ENCODE measurements around the gene SLC22A3. TPM values are rescaled to one million over a fixed set of nuclear protein-coding genes. Genes with fewer than 3 reads are reported as not detected.
"Not testable (repeated sequence)": the region's sequence is repeated elsewhere in the genome, so short reads cannot be mapped to it uniquely, and the experiment has no call there.

Gene SLC22A3
- total and polyA plus RNA-seq, 8 donors: 2.0 to 29.3 (median 7.2) TPM

DNA sequence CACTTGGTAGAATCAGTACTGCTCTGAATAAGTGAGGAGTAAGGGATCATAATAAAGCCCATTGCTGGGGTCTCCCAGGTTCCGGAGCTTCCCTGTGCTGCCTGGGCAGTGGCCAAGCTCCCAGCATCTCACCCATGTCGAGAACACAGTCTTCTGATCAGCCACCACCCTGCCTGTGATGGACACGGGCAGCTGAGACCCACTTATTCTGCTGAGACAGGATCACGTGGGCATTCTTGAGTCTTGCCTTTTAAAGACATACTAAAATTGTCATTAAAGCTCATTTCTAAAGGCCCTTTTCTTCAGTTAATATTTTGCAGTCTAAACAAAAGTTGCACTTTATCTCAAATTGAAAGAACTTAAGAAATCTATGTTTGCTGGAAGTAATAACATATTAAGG lies 46.8 kb upstream of the SLC22A3 start:
- intact Hi-C loops (cut with DNase I; ENCODE audit: low total_unique reads): no loop called here
- no peak for DNase-seq
- H3K9me3 ChIP-seq: no peaks in the 10 kb centered on the region
- no peaks in the 10 kb centered on the region for H3K27me3 ChIP-seq
- peaks cover 0 to 16% (median 10%) of the 10 kb centered on the region in 4 donors for H3K4me1 ChIP-seq
- H3K27ac ChIP-seq: no peak overlapping the region
- TF ChIP-seq, protein P1, sequence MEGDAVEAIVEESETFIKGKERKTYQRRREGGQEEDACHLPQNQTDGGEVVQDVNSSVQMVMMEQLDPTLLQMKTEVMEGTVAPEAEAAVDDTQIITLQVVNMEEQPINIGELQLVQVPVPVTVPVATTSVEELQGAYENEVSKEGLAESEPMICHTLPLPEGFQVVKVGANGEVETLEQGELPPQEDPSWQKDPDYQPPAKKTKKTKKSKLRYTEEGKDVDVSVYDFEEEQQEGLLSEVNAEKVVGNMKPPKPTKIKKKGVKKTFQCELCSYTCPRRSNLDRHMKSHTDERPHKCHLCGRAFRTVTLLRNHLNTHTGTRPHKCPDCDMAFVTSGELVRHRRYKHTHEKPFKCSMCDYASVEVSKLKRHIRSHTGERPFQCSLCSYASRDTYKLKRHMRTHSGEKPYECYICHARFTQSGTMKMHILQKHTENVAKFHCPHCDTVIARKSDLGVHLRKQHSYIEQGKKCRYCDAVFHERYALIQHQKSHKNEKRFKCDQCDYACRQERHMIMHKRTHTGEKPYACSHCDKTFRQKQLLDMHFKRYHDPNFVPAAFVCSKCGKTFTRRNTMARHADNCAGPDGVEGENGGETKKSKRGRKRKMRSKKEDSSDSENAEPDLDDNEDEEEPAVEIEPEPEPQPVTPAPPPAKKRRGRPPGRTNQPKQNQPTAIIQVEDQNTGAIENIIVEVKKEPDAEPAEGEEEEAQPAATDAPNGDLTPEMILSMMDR (IDR thresholded peaks at IDR 0.05): no peak
- no peak for TF ChIP-seq EP300 (IDR thresholded peaks at IDR 0.05)
- TF ChIP-seq POLR2A (IDR thresholded peaks at IDR 0.05): no peak
- no peak for TF ChIP-seq POLR2AphosphoS5 (IDR thresholded peaks at IDR 0.05)
- H3K36me3 ChIP-seq: no peaks in the 10 kb centered on the region
- no peak overlapping the region for H3K4me3 ChIP-seq
- WGBS, 5 donors: 61 to 85% (median 76%) methylated on average over 4 of the region's 4 CpGs

DNA sequence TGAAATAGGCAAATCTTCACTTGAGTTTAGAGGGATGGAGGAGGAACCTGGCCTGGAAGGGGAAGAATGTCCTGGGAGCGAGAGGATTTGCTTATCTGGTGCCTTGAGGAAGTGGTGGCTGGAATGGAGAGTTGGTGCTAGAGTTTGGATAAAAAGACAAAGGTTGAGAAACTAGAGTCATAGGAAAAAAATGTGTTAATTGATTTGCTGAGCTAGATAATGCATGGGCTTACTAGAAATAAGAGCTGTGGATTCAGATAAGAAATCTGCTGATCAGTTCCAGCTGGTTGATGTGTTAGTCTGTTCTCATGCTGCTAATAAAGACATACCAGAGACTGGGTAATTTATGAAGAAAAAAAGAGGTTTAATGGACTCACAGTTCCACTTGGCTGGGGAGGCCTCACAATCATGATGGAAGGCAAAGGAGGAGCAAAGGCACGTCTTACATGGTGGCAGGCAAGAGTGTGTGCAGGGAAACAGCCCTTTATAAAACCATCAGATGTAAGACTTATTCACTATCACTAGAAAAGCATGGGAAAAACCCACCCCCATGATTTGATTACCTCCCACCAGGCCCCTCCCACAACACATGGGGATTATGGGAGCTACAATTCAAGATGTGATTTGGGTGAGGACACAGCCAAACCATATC lies 45.6 kb upstream of the SLC22A3 start:
- H3K27ac ChIP-seq; H3K4me3 ChIP-seq; H3K36me3 ChIP-seq; intact Hi-C loops (cut with DNase I; ENCODE audit: low total_unique reads); DNase-seq; H3K27me3 ChIP-seq; H3K9me3 ChIP-seq: not testable (repeated sequence)
- WGBS, 5 donors: 45 to 77% (median 54%) methylated on average over 2 of the region's 2 CpGs
- peaks cover 0 to 16% (median 10%) of the 10 kb centered on the region in 4 donors for H3K4me1 ChIP-seq

DNA sequence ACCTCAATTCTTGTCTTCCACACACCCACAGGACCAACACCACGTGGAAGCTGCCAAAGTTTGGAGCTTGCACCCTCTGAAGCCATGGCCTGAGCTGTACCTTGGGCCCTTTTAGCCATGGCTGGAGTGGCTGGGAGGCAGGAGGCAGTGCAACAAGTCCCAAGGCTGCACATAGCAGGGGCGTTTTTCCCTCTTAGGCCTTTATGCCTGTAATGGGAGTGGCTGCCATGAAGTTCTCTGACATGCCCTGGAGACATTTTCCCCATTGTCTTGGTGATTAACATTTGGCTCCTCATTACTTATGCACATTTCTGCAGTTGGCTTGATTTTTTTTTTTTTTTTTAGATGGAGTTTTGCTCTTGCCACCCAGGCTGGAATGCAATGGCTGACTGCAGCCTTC lies 44.4 kb upstream of the SLC22A3 start:
- TF ChIP-seq POLR2AphosphoS5 (IDR thresholded peaks at IDR 0.05) (no peak), EP300 (IDR thresholded peaks at IDR 0.05) (no peak), POLR2A (IDR thresholded peaks at IDR 0.05) (no peak)
- TF ChIP-seq, protein P1 (IDR thresholded peaks at IDR 0.05): no peak
- intact Hi-C loops (cut with DNase I; ENCODE audit: low total_unique reads): no loop called here

DNA sequence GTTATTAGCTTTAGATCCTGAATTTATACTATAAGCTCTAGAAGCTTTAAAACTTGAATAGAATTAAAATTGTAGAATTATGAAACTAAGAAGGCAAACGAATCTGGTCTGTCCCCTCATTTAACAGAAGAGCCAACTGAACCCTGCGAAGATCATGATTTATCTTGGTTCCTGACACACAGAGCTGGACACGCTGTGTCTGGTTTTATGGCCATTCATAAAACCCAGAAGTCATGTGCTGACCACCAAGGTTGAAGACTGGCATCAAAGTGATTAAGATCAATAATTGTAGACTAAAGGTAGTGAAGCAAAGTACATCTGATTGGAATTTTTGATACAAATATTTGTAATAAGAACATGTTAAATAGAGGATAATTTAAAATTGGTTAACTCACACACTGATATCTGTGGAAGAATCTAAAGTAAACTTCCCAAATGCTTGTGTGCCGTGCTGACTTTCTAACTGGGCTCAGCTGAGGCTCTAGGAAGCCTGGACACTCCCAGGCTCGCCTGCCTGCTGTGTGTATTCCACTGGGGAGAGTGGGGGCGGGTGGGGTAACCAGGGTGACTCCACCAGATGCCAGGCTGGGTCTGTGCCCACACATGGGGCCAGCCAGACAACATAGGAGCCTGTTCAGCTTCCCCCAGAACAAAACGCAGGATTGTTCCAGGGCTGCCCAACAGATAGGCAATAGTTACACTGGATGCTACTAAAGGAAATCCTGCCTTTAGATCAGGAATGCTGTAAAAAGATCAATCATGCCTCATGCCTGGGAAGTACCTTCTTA lies 42.1 kb upstream of the SLC22A3 start:
- Histone ChIP-seq H3K4me1 (peaks cover 0 to 11% (median 2%) of the 10 kb centered on the region in 4 donors), H3K36me3 (no peaks in the 10 kb centered on the region), H3K27ac (no peak overlapping the region), H3K27me3 (no peaks in the 10 kb centered on the region), H3K9me3 (peaks cover 0 to 20% (median 14%) of the 10 kb centered on the region in 4 donors), H3K4me3 (no peak overlapping the region)
- intact Hi-C loops (cut with DNase I; ENCODE audit: low total_unique reads): no loop called here
- TF ChIP-seq POLR2AphosphoS5 (IDR thresholded peaks at IDR 0.05) (no peak), EP300 (IDR thresholded peaks at IDR 0.05) (no peak), POLR2A (IDR thresholded peaks at IDR 0.05) (no peak)
- TF ChIP-seq, protein P1 (IDR thresholded peaks at IDR 0.05): no peak
- WGBS, 5 donors: 40 to 64% (median 55%) methylated on average over 7 of the region's 7 CpGs
- peak in 1 of 2 donors; percentile 48 for DNase-seq

More for the DNA sequence above, 44.4 kb upstream of the SLC22A3 start:
- Histone ChIP-seq H3K9me3 (no peaks in the 10 kb centered on the region), H3K36me3 (no peaks in the 10 kb centered on the region), H3K4me1 (peaks cover 0 to 16% (median 10%) of the 10 kb centered on the region in 4 donors), H3K4me3 (no peak overlapping the region), H3K27me3 (no peaks in the 10 kb centered on the region), H3K27ac (no peak overlapping the region)
- DNase-seq: no peak
- 48 to 85% (median 74%) methylated on average over 2 of the region's 2 CpGs for WGBS, 5 donors

DNA sequence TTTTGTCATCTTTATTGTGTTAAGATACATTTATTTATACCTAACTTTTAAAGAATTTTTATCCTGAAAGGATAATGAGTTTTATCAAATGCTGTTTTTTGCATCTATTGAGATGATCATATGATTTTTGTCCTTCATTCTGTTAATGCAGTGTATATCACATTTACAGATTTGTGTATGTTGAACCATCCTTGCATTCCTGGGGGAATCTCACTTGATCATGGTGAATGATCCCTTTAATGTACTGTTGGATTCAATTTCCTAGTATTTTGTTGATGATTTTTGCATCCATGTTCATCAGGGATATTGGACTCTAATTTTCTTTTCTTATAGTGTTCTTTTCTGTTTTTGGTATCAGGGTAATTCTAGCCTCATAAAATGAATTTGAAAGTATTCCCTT lies 38.5 kb upstream of the SLC22A3 start:
- intact Hi-C loops (cut with DNase I; ENCODE audit: low total_unique reads): no loop called here
- Histone ChIP-seq H3K27ac (no peak overlapping the region), H3K36me3 (no peaks in the 10 kb centered on the region), H3K4me3 (no peak overlapping the region), H3K9me3 (peaks cover 0 to 52% (median 38%) of the 10 kb centered on the region in 4 donors), H3K4me1 (no peaks in the 10 kb centered on the region), H3K27me3 (no peaks in the 10 kb centered on the region)
- DNase-seq: no peak
- no peak for TF ChIP-seq EP300 (IDR thresholded peaks at IDR 0.05)
- TF ChIP-seq POLR2A (IDR thresholded peaks at IDR 0.05): no peak
- TF ChIP-seq, protein P1 (IDR thresholded peaks at IDR 0.05): no peak
- TF ChIP-seq POLR2AphosphoS5 (IDR thresholded peaks at IDR 0.05): no peak

Data from stomach (tissue), 9 donors.